ENCODE data around the gene ZNF714.

Gene ZNF714

GRCh38 chr19:21151460-21151859, 69.5 kb downstream of the ZNF714 start:
- no peak for TF ChIP-seq POLR2AphosphoS5 (IDR thresholded peaks at IDR 0.05; ENCODE audit: low read depth, low read length)
- TF ChIP-seq TAF1 (IDR thresholded peaks at IDR 0.05; ENCODE audit: borderline replicate concordance, insufficient read depth, low read length) = no peak
- no peak for TF ChIP-seq SIN3A (IDR thresholded peaks at IDR 0.05; ENCODE audit: borderline replicate concordance, insufficient read depth, low read length)
- no peak for TF ChIP-seq FOXP2 (optimal IDR thresholded peaks at IDR 0.05; ENCODE audit: borderline replicate concordance, extremely low read depth, extremely low read length, insufficient read depth)
- TF ChIP-seq, protein P1, sequence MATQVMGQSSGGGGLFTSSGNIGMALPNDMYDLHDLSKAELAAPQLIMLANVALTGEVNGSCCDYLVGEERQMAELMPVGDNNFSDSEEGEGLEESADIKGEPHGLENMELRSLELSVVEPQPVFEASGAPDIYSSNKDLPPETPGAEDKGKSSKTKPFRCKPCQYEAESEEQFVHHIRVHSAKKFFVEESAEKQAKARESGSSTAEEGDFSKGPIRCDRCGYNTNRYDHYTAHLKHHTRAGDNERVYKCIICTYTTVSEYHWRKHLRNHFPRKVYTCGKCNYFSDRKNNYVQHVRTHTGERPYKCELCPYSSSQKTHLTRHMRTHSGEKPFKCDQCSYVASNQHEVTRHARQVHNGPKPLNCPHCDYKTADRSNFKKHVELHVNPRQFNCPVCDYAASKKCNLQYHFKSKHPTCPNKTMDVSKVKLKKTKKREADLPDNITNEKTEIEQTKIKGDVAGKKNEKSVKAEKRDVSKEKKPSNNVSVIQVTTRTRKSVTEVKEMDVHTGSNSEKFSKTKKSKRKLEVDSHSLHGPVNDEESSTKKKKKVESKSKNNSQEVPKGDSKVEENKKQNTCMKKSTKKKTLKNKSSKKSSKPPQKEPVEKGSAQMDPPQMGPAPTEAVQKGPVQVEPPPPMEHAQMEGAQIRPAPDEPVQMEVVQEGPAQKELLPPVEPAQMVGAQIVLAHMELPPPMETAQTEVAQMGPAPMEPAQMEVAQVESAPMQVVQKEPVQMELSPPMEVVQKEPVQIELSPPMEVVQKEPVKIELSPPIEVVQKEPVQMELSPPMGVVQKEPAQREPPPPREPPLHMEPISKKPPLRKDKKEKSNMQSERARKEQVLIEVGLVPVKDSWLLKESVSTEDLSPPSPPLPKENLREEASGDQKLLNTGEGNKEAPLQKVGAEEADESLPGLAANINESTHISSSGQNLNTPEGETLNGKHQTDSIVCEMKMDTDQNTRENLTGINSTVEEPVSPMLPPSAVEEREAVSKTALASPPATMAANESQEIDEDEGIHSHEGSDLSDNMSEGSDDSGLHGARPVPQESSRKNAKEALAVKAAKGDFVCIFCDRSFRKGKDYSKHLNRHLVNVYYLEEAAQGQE (IDR thresholded peaks at IDR 0.05; ENCODE audit: insufficient read depth in 1 of 2, low read depth in 2 of 2, low read length in 2 of 2) = no peak

GRCh38 chr19:21158523-21159135, 76.6 kb downstream of the ZNF714 start:
- TF ChIP-seq FOXP2 (optimal IDR thresholded peaks at IDR 0.05; ENCODE audit: borderline replicate concordance, extremely low read depth, extremely low read length, insufficient read depth) (no peak), TAF1 (IDR thresholded peaks at IDR 0.05; ENCODE audit: borderline replicate concordance, insufficient read depth, low read length) (no peak), SIN3A (IDR thresholded peaks at IDR 0.05; ENCODE audit: borderline replicate concordance, insufficient read depth, low read length) (no peak), POLR2AphosphoS5 (IDR thresholded peaks at IDR 0.05; ENCODE audit: low read depth, low read length) (no peak)
- TF ChIP-seq, protein P1 (IDR thresholded peaks at IDR 0.05; ENCODE audit: insufficient read depth in 1 of 2, low read depth in 2 of 2, low read length in 2 of 2) = no peak

DNA sequence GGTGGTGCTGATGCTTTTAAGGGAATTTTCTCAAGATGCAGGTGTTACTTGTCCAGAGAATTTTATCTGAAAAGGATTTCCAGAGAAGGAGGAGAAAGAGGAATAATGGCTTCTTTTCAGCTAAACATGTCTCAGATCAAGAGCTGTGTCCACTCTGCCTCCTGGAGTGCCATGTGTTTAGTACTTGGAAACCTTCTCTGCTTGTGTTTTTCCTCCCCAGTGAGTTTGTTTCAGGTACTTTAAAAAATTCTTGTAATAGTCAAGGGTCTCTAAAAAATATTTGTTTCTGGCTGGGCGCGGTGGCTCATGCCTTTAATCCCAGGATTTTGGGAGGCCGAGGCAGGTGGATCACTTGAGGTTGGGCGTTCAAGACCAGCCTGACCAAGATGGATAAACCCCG, 82.5 kb downstream of the ZNF714 start:
- no peak for TF ChIP-seq POLR2AphosphoS5 (IDR thresholded peaks at IDR 0.05; ENCODE audit: low read depth, low read length)

- TF ChIP-seq SIN3A (IDR thresholded peaks at IDR 0.05; ENCODE audit: borderline replicate concordance, insufficient read depth, low read length) = no peak
- TF ChIP-seq TAF1 (IDR thresholded peaks at IDR 0.05; ENCODE audit: borderline replicate concordance, insufficient read depth, low read length) = no peak
- TF ChIP-seq POLR2AphosphoS5 (IDR thresholded peaks at IDR 0.05; ENCODE audit: low read depth, low read length) = no peak
These were observed 84.4 kb downstream of the ZNF714 start for GRCh38 chr19:21166436-21166835.

Data from PFSK-1 (cell line).